Breast epithelium (tissue), 3 donors: ENCODE results near the gene SLC36A1.

ENCODE experiments used
- CTCF ChIP-seq, 3 donors: fragments of 450-650 bp; IDR thresholded peaks; one replicate each; pipeline ENCODE4 v1.5.1; 2016 to 2017; ENCODE audit warnings: antibody characterized with exemption in 3 of 3, mild to moderate bottlenecking in 3 of 3, moderate library complexity in 3 of 3
- POLR2A ChIP-seq: fragments of 450-650 bp; IDR thresholded peaks from one replicate; pipeline ENCODE4 v1.6.1; 2016; ENCODE audit warnings: antibody characterized with exemption, mild to moderate bottlenecking, moderate library complexity
- POLR2AphosphoS5 ChIP-seq, 3 donors: sonication (generic); formaldehyde crosslinking; IDR thresholded peaks; one replicate each; pipeline ENCODE4 v1.6.1; 2017; ENCODE audit warnings: antibody characterized with exemption in 3 of 3

- no peak for TF ChIP-seq POLR2AphosphoS5 (IDR thresholded peaks at IDR 0.05)
- no peak for TF ChIP-seq CTCF (IDR thresholded peaks at IDR 0.05)
- no peak for TF ChIP-seq POLR2A
Measured at GRCh38 chr5:151474799-151475198, 27.4 kb downstream of the SLC36A1 start.
